Stomach (tissue), 9 donors: Measurements from ENCODE around the gene WDR27. TPM values are rescaled to one million over a fixed set of nuclear protein-coding genes. Genes with fewer than 3 reads are reported as not detected.

Experiments
- DNase-seq, 2 donors: peaks; one replicate each; pipeline versions ENCODE4 v3.0.0 to v3.0.0-alpha.2; 2013 to 2019
- H3K27ac ChIP-seq, 5 donors: fragments of 200-600 bp in 4 of 5; sonication (generic) in 4 of 5; one replicate each; pipeline ENCODE4 v1.5.1; 2013 to 2019; ENCODE audit warnings: mild to moderate bottlenecking in 1 of 5, moderate library complexity in 1 of 5
- H3K27me3 ChIP-seq, 3 donors: fragments of 200-600 bp; sonication (generic); one replicate each; pipeline ENCODE4 v1.5.1; 2017 to 2019; ENCODE audit warnings: mixed run types in 1 of 3
- H3K36me3 ChIP-seq, 4 donors: fragments of 200-600 bp; sonication (generic); 1 replicate in 3 of 4; 2 replicates in 1 of 4; pipeline ENCODE4 v1.5.1; 2016 to 2019
- H3K4me1 ChIP-seq, 4 donors: fragments of 200-600 bp; sonication (generic); one replicate each; pipeline ENCODE4 v1.5.1; 2016 to 2019
- H3K4me3 ChIP-seq, 4 donors: fragments of 200-600 bp; sonication (generic) in 3 of 4; one replicate each; pipeline ENCODE4 v1.5.1; 2016 to 2019; ENCODE audit warnings: mild to moderate bottlenecking in 1 of 4
- H3K9me3 ChIP-seq, 4 donors: fragments of 200-600 bp; sonication (generic); one replicate each; pipeline ENCODE4 v1.5.1; 2016 to 2019
- CTCF ChIP-seq, 7 experiments: fragments of 450-650 bp in 4 of 7; fragments of 200-600 bp in 3 of 7; sonication (generic) in 3 of 7; IDR thresholded peaks; one replicate each; pipeline ENCODE4 v1.5.1; 2016 to 2019; ENCODE audit warnings: antibody characterized with exemption in 7 of 7, control low read depth in 2 of 7, mild to moderate bottlenecking in 1 of 7
- EP300 ChIP-seq: sonication (generic); formaldehyde crosslinking; IDR thresholded peaks from one replicate; pipeline ENCODE4 v1.6.1; 2017; ENCODE audit warnings: antibody characterized with exemption
- POLR2A ChIP-seq, 4 donors: fragments of 450-650 bp; IDR thresholded peaks; one replicate each; pipeline ENCODE4 v1.6.1; 2016; ENCODE audit warnings: antibody characterized with exemption in 4 of 4, control low read depth in 2 of 4, mild to moderate bottlenecking in 1 of 4, moderate library complexity in 1 of 4
- POLR2AphosphoS5 ChIP-seq, 3 donors: sonication (generic); formaldehyde crosslinking; IDR thresholded peaks; one replicate each; pipeline ENCODE4 v1.6.1; 2016; ENCODE audit warnings: antibody characterized with exemption in 3 of 3
- WGBS, 5 donors: extraction: QIAGEN DNeasy Blood & Tissue Kit in 3 of 5; methylation state at CpG; one replicate each; pipeline versions ENCODE4 v1.1.5 to v1.1.7; 2013 to 2018; 5-methylcytosine and 5-hydroxymethylcytosine counted together
- intact Hi-C: fragments of 100-400 bp; cut with DNase I; formaldehyde crosslinking; loops from one replicate; pipeline ENCODE4 v1.15.1; 2023; ENCODE audit warnings: low total_unique reads
- polyA plus RNA-seq, 3 donors: library from polyadenylated mRNA; stranded (reverse); fragments of 200-250 nt; gene quantifications; one replicate each; pipeline ENCODE4 v1.2.3, GENCODE V29; 2013
- total RNA-seq, 5 donors: library from RNA; depleted of rRNA; stranded (reverse); fragments of >200 nt; gene quantifications; one replicate each; pipeline versions ENCODE4 v1.1.0 to v1.2.3, GENCODE V29; 2014 to 2016
- donor health status: healthy with polysubstance abuse.
- donor health status: Bipolar disorder and iron deficiency.
- donor health status: healthy.

Gene WDR27
- total and polyA plus RNA-seq, 8 donors, result 4.9 to 271 (median 39.9) TPM

- Histone ChIP-seq H3K4me3 (no peak overlapping the region), H3K27ac (no peak overlapping the region), H3K27me3 (no peaks in the 10 kb centered on the region), H3K4me1 (no peaks in the 10 kb centered on the region), H3K36me3 (peaks cover 0 to 14% (median 0%) of the 10 kb centered on the region in 4 donors), H3K9me3 (no peaks in the 10 kb centered on the region)
- intact Hi-C loops, result no loop called here
- WGBS, 5 donors, result 76 to 97% (median 88%) methylated on average over 8 of the region's 8 CpGs
- DNase-seq, result no peak
- TF ChIP-seq POLR2A (IDR thresholded peaks at IDR 0.05) (no peak), POLR2AphosphoS5 (IDR thresholded peaks at IDR 0.05) (no peak), EP300 (no peak), CTCF (IDR thresholded peaks at IDR 0.05) (no peak)
Measured at GRCh38 chr6:169568314-169569087, 133.3 kb downstream of the WDR27 start.

DNA sequence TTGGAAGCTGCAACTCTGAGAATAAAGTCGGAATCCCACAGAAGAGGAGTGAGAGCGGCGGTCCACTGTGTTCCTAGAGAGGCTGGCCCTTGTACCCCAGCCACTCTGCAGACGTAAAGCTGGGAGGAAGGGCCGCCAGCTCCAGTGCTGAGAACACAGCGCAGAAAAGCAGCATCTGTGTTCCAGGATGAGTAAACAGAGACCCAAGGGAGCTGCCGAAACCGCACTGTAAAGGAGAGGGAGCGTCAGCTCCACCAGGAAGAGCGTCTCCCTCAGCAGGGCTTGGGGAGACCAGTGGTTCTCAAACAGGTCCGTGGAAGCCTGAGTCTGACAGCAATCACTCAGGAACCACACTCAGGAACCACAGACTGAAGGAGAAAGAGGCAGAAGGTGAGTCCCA is 134.0 kb downstream of the WDR27 start:
- TF ChIP-seq CTCF (IDR thresholded peaks at IDR 0.05), result no peak
- TF ChIP-seq POLR2AphosphoS5 (IDR thresholded peaks at IDR 0.05), result no peak
- no peak for TF ChIP-seq EP300
- TF ChIP-seq POLR2A (IDR thresholded peaks at IDR 0.05), result no peak
- Histone ChIP-seq H3K9me3 (no peaks in the 10 kb centered on the region), H3K4me1 (no peaks in the 10 kb centered on the region), H3K36me3 (peaks cover 0 to 19% (median 0%) of the 10 kb centered on the region in 4 donors), H3K4me3 (no peak overlapping the region), H3K27me3 (no peaks in the 10 kb centered on the region), H3K27ac (no peak overlapping the region)
- 85 to 95% (median 88%) methylated on average over 11 of the region's 11 CpGs for WGBS, 5 donors
- no peak for DNase-seq
- intact Hi-C loops, result no loop called here

- no peaks in the 10 kb centered on the region for H3K27me3 ChIP-seq
- TF ChIP-seq EP300 (no peak), POLR2A (IDR thresholded peaks at IDR 0.05) (no peak), CTCF (IDR thresholded peaks at IDR 0.05) (no peak), POLR2AphosphoS5 (IDR thresholded peaks at IDR 0.05) (no peak)
- DNase-seq, result no peak
- H3K9me3 ChIP-seq, result no peaks in the 10 kb centered on the region
- no peak overlapping the region for H3K4me3 ChIP-seq
- WGBS, 5 donors, result 92 to 95% (median 94%) methylated on average over 18 to 19 of the region's 19 CpGs
- no peaks in the 10 kb centered on the region for H3K4me1 ChIP-seq
- intact Hi-C loops, result no loop called here
- H3K36me3 ChIP-seq, result peaks cover 0 to 19% (median 0%) of the 10 kb centered on the region in 4 donors
- no peak overlapping the region for H3K27ac ChIP-seq
Measured at GRCh38 chr6:169566961-169567750, 134.7 kb downstream of the WDR27 start.

DNA sequence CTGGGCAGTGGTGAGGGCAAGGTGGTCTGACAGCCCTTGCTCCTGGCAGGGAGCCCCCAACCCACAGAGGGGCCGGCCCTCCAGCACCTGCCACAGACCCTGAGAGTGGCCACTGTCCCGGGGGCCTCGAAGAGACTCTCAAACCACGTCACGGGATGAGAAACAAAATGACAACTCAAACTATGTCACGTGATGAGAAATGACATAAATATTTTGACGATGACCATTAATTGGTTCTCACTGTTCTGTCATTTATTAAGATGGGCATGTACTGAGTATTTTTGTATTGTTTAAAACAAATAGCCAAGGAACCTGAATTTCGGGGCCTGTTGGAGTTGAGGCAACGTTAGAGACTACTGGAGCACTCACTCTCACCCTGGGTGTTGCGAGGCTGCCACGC is 135.5 kb downstream of the WDR27 start:
- no peak overlapping the region for H3K27ac ChIP-seq
- peaks cover 0 to 19% (median 0%) of the 10 kb centered on the region in 4 donors for H3K36me3 ChIP-seq
- TF ChIP-seq EP300 (no peak), POLR2A (IDR thresholded peaks at IDR 0.05) (no peak), CTCF (IDR thresholded peaks at IDR 0.05) (no peak), POLR2AphosphoS5 (IDR thresholded peaks at IDR 0.05) (no peak)
- H3K9me3 ChIP-seq, result no peaks in the 10 kb centered on the region
- WGBS, 5 donors, result 73 to 92% (median 80%) methylated on average over 11 of the region's 11 CpGs
- no peaks in the 10 kb centered on the region for H3K4me1 ChIP-seq
- H3K27me3 ChIP-seq, result no peaks in the 10 kb centered on the region
- DNase-seq, result no peak
- intact Hi-C loops, result no loop called here
- H3K4me3 ChIP-seq, result no peak overlapping the region
